Epithelial cell of proximal tubule (primary cell): ENCODE measurements around the gene SRGAP2B. TPM values are rescaled to one million over a fixed set of nuclear protein-coding genes. Genes with fewer than 3 reads are reported as not detected.
"Not testable (repeated sequence)": the region's sequence is repeated elsewhere in the genome, so short reads cannot be mapped to it uniquely, and the experiment has no call there.

Experiments used
- DNase-seq: peaks from one replicate; pipeline ENCODE4 v3.0.0-alpha.2; 2011; ENCODE audit warnings: low read depth
- H3K4me3 ChIP-seq: 2 replicates; pipeline ENCODE4 v1.5.1; 2011; ENCODE audit warnings: low read depth, mild to moderate bottlenecking, low read length
- total RNA-seq: library from RNA; depleted of rRNA; stranded (reverse); fragments of >200 nt; gene quantifications from 2 replicates; pipeline ENCODE4 v1.2.3, GENCODE V29; 2015

Gene SRGAP2B
- total RNA-seq, 1 donor from 2014 or later = 40.8 TPM

GRCh38 chr1:144966488-144966887, 128.6 kb downstream of the SRGAP2B start:
- not testable (repeated sequence) for DNase-seq, H3K4me3 ChIP-seq

- H3K4me3 ChIP-seq, DNase-seq: not testable (repeated sequence)
Observed at GRCh38 chr1:144964765-144965164, 130.4 kb downstream of the SRGAP2B start.

- not testable (repeated sequence) for DNase-seq, H3K4me3 ChIP-seq
Observed at GRCh38 chr1:144964186-144964585, 130.9 kb downstream of the SRGAP2B start.

GRCh38 chr1:144963571-144963970, 131.6 kb downstream of the SRGAP2B start:
- not testable (repeated sequence) for DNase-seq

GRCh38 chr1:144961604-144962583, 133.2 kb downstream of the SRGAP2B start:
- DNase-seq, H3K4me3 ChIP-seq: not testable (repeated sequence)

More at GRCh38 chr1:144963571-144963970, 131.6 kb downstream of the SRGAP2B start:
- not testable (repeated sequence) for H3K4me3 ChIP-seq

- DNase-seq, H3K4me3 ChIP-seq: not testable (repeated sequence)
Observed at GRCh38 chr1:144960929-144961488, 134.1 kb downstream of the SRGAP2B start.

GRCh38 chr1:144948390-144948789, 146.7 kb downstream of the SRGAP2B start:
- not testable (repeated sequence) for DNase-seq, H3K4me3 ChIP-seq

GRCh38 chr1:144947495-144947894, 147.6 kb downstream of the SRGAP2B start:
- not testable (repeated sequence) for H3K4me3 ChIP-seq, DNase-seq

GRCh38 chr1:144946525-144947480, 148.3 kb downstream of the SRGAP2B start:
- H3K4me3 ChIP-seq, DNase-seq: not testable (repeated sequence)

GRCh38 chr1:144941710-144942109, 153.4 kb downstream of the SRGAP2B start:
- H3K4me3 ChIP-seq, DNase-seq: not testable (repeated sequence)

GRCh38 chr1:144940054-144940453, 155.1 kb downstream of the SRGAP2B start:
- not testable (repeated sequence) for H3K4me3 ChIP-seq, DNase-seq

- H3K4me3 ChIP-seq, DNase-seq: not testable (repeated sequence)
Observed at GRCh38 chr1:144938627-144939026, 156.5 kb downstream of the SRGAP2B start.

- H3K4me3 ChIP-seq = not testable (repeated sequence)
Observed at GRCh38 chr1:144936186-144936732, 158.9 kb downstream of the SRGAP2B start.

GRCh38 chr1:144935310-144935709, 159.8 kb downstream of the SRGAP2B start:
- DNase-seq, H3K4me3 ChIP-seq: not testable (repeated sequence)

More at GRCh38 chr1:144936186-144936732, 158.9 kb downstream of the SRGAP2B start:
- not testable (repeated sequence) for DNase-seq

GRCh38 chr1:144933014-144933413, 162.1 kb downstream of the SRGAP2B start:
- not testable (repeated sequence) for H3K4me3 ChIP-seq, DNase-seq

GRCh38 chr1:144932153-144932552, 163.0 kb downstream of the SRGAP2B start:
- not testable (repeated sequence) for DNase-seq, H3K4me3 ChIP-seq

- H3K4me3 ChIP-seq = not testable (repeated sequence)
- DNase-seq = peak; percentile 0
Observed at GRCh38 chr1:144931553-144931952, 163.6 kb downstream of the SRGAP2B start.

- DNase-seq, H3K4me3 ChIP-seq: not testable (repeated sequence)
Observed at GRCh38 chr1:144930085-144930777, 164.9 kb downstream of the SRGAP2B start.
